Measurements from ENCODE around the gene CHRND. TPM values are rescaled to one million over a fixed set of nuclear protein-coding genes. Genes with fewer than 3 reads are reported as not detected.

CHRND gene
- not detected in 5 replicates for total RNA-seq (2022; extraction: Qiagen RNA extraction)

GRCh38 chr2:232525791-232526371, at the start of gene CHRND:
Gene CHRND, plus strand, starts transcription at chr2:232526160. Its CDS starts 56 bp downstream, at chr2:232526216.

GRCh38 chr2:232487385-232488096, 38.4 kb upstream of the CHRND start, which contains the start of gene ECEL1:
Gene ECEL1, minus strand, starts transcription at chr2:232487834. Its CDS starts 1,181 bp downstream, at chr2:232486653.

GRCh38 chr2:232519581-232520438, 6.2 kb upstream of the CHRND start, which contains the start of gene PRSS56:
Gene PRSS56, plus strand, starts transcription at chr2:232520388. Its CDS starts 211 bp downstream, at chr2:232520599.

GRCh38 chr2:232539298-232540231, 13.6 kb downstream of the CHRND start, which contains the start of gene CHRNG:
Gene CHRNG, plus strand, starts transcription at chr2:232539692. Its CDS starts 56 bp downstream, at chr2:232539748.

GRCh38 chr2:232550354-232551249, 24.6 kb downstream of the CHRND start, which contains the start of the genes EIF4E2 and TIGD1:
Gene EIF4E2, plus strand, starts transcription at chr2:232550689. Its CDS starts 36 bp downstream, at chr2:232550725.
Gene TIGD1, minus strand, starts transcription at chr2:232550557. Its CDS starts 675 bp downstream, at chr2:232549882.

Other genes starting within 250 kb of the CHRND start
- 5.1 to 7.2 TPM (median 6.8 TPM) in 5 replicates for gene ALPP, start 147.4 kb upstream of the CHRND start, total RNA-seq (2022; extraction: Qiagen RNA extraction)
- 0.23 to 0.45 TPM (median 0.28 TPM) in 5 replicates for gene ALPG, start 119.3 kb upstream of the CHRND start, total RNA-seq (2022; extraction: Qiagen RNA extraction)
- not detected in 5 replicates for gene ALPI, start 70.0 kb upstream of the CHRND start, total RNA-seq (2022; extraction: Qiagen RNA extraction)
- 0.08 to 0.41 TPM (median 0.19 TPM) in 5 replicates for gene ECEL1, start 38.3 kb upstream of the CHRND start, total RNA-seq (2022; extraction: Qiagen RNA extraction)
- gene PRSS56, start 5.8 kb upstream of the CHRND start, total RNA-seq (2022; extraction: Qiagen RNA extraction) = 0.07 to 0.21 TPM (median 0.12 TPM) in 5 replicates
- not detected in 5 replicates for gene CHRNG, start 13.5 kb downstream of the CHRND start, total RNA-seq (2022; extraction: Qiagen RNA extraction)
- 4.3 to 5.6 TPM (median 4.9 TPM) in 5 replicates for gene TIGD1, start 24.4 kb downstream of the CHRND start, total RNA-seq (2022; extraction: Qiagen RNA extraction)
- gene EIF4E2, start 24.5 kb downstream of the CHRND start, total RNA-seq (2022; extraction: Qiagen RNA extraction) = 83.5 to 170 TPM (median 87.0 TPM) in 5 replicates
- gene EFHD1, start 107.4 kb downstream of the CHRND start, total RNA-seq (2022; extraction: Qiagen RNA extraction) = 4.0 to 5.0 TPM (median 4.2 TPM) in 5 replicates
- 23.7 to 31.0 TPM (median 26.7 TPM) in 5 replicates for gene GIGYF2, start 171.2 kb downstream of the CHRND start, total RNA-seq (2022; extraction: Qiagen RNA extraction)